NCI-H2227 (cell line): Measurements from ENCODE around the gene DMXL2.
"Not testable (repeated sequence)": the region's sequence is repeated elsewhere in the genome, so short reads cannot be mapped to it uniquely, and the experiment has no call there.

ENCODE experiments used
- DNase-seq: peaks from one replicate; lab custom pipeline; 2025; ENCODE audit not compliant: unreplicated experiment; lab: John Stamatoyannopoulos, UW

Gene DMXL2

GRCh38 chr15:51496246-51496645 is 126.3 kb downstream of the DMXL2 start:
- DNase-seq: no peak

- DNase-seq: no peak
Observed at GRCh38 chr15:51494411-51495314, 127.9 kb downstream of the DMXL2 start.

- DNase-seq: no peak
Observed at GRCh38 chr15:51493892-51494291, 128.7 kb downstream of the DMXL2 start.

GRCh38 chr15:51492528-51492927 is 130.0 kb downstream of the DMXL2 start:
- no peak for DNase-seq

- DNase-seq: no peak
Observed at GRCh38 chr15:51491941-51492340, 130.6 kb downstream of the DMXL2 start.

- peak; percentile 18 for DNase-seq
Observed at GRCh38 chr15:51484781-51485180, 137.8 kb downstream of the DMXL2 start.

GRCh38 chr15:51483985-51484384 is 138.6 kb downstream of the DMXL2 start:
- no peak for DNase-seq

GRCh38 chr15:51483520-51483919 is 139.1 kb downstream of the DMXL2 start:
- DNase-seq: no peak

GRCh38 chr15:51475736-51476135 is 146.8 kb downstream of the DMXL2 start:
- no peak for DNase-seq

- no peak for DNase-seq
Observed at GRCh38 chr15:51470512-51470911, 152.1 kb downstream of the DMXL2 start.

- DNase-seq: no peak
Observed at GRCh38 chr15:51460796-51461195, 161.8 kb downstream of the DMXL2 start.

GRCh38 chr15:51450001-51450400 is 172.6 kb downstream of the DMXL2 start:
- no peak for DNase-seq

GRCh38 chr15:51448622-51449399 is 173.8 kb downstream of the DMXL2 start:
- no peak for DNase-seq

GRCh38 chr15:51447855-51448621 is 174.5 kb downstream of the DMXL2 start:
- DNase-seq: no peak

- DNase-seq: not testable (repeated sequence)
Observed at GRCh38 chr15:51446029-51446744, 176.4 kb downstream of the DMXL2 start.

- DNase-seq: no peak
Observed at GRCh38 chr15:51444807-51445206, 177.8 kb downstream of the DMXL2 start.

- DNase-seq: no peak
Observed at GRCh38 chr15:51444112-51444511, 178.5 kb downstream of the DMXL2 start.

- no peak for DNase-seq
Observed at GRCh38 chr15:51443282-51443914, 179.2 kb downstream of the DMXL2 start.

- DNase-seq: no peak
Observed at GRCh38 chr15:51438526-51438925, 184.0 kb downstream of the DMXL2 start.

GRCh38 chr15:51425517-51426040 is 197.0 kb downstream of the DMXL2 start:
- no peak for DNase-seq
